Activated CD4-positive, CD25-positive, alpha-beta regulatory T cell treated with anti-CD3 and anti-CD28 coated beads, Interleukin-2, amount 50 U/mL, for 72 hours (primary cell): ENCODE results near the gene COL28A1.

Experiments used
- DNase-seq: peaks from one replicate; pipeline ENCODE4 v3.0.0; 2021

The COL28A1 gene

GRCh38 chr7:7557252-7557651 is 21.6 kb upstream of the COL28A1 start:
- no peak for DNase-seq

GRCh38 chr7:7556852-7557251 is 21.2 kb upstream of the COL28A1 start:
- no peak for DNase-seq

- DNase-seq: no peak
Measured at GRCh38 chr7:7554649-7555575, 19.2 kb upstream of the COL28A1 start.

- DNase-seq: no peak
Measured at GRCh38 chr7:7554021-7554432, 18.4 kb upstream of the COL28A1 start.

- no peak for DNase-seq
Measured at GRCh38 chr7:7553386-7553785, 17.7 kb upstream of the COL28A1 start.

- no peak for DNase-seq
Measured at GRCh38 chr7:7552199-7552598, 16.5 kb upstream of the COL28A1 start.

- no peak for DNase-seq
Measured at GRCh38 chr7:7550663-7551062, 15.0 kb upstream of the COL28A1 start.

- DNase-seq: no peak
Measured at GRCh38 chr7:7548407-7548806, 12.7 kb upstream of the COL28A1 start.

- no peak for DNase-seq
Measured at GRCh38 chr7:7542251-7542835, 6.7 kb upstream of the COL28A1 start.

GRCh38 chr7:7539711-7540110 is 4.0 kb upstream of the COL28A1 start:
- DNase-seq: no peak

- no peak for DNase-seq
Measured at GRCh38 chr7:7539152-7539551, 3.5 kb upstream of the COL28A1 start.

- no peak for DNase-seq
Measured at GRCh38 chr7:7537711-7538110, 2.0 kb upstream of the COL28A1 start.

- DNase-seq: no peak
Measured at GRCh38 chr7:7536396-7537019, 835 bp upstream of the COL28A1 start.

GRCh38 chr7:7533831-7534430 is 1.7 kb downstream of the COL28A1 start:
- no peak for DNase-seq

- DNase-seq: no peak
Measured at GRCh38 chr7:7529328-7529727, 6.3 kb downstream of the COL28A1 start.

- DNase-seq: no peak
Measured at GRCh38 chr7:7527047-7527446, 8.6 kb downstream of the COL28A1 start.

- DNase-seq: no peak
Measured at GRCh38 chr7:7526006-7526405, 9.7 kb downstream of the COL28A1 start.

- no peak for DNase-seq
Measured at GRCh38 chr7:7524121-7524520, 11.6 kb downstream of the COL28A1 start.

GRCh38 chr7:7522421-7522820 is 13.3 kb downstream of the COL28A1 start:
- DNase-seq: no peak

GRCh38 chr7:7521259-7521658 is 14.4 kb downstream of the COL28A1 start:
- DNase-seq: no peak

GRCh38 chr7:7519528-7519927 is 16.1 kb downstream of the COL28A1 start:
- no peak for DNase-seq

GRCh38 chr7:7519056-7519455 is 16.6 kb downstream of the COL28A1 start:
- DNase-seq: no peak

GRCh38 chr7:7517754-7518153 is 17.9 kb downstream of the COL28A1 start:
- no peak for DNase-seq

GRCh38 chr7:7516662-7517061 is 19.0 kb downstream of the COL28A1 start:
- no peak for DNase-seq
